Colonic mucosa (tissue), 4 donors: ENCODE data around the gene FTO. TPM values are rescaled to one million over a fixed set of nuclear protein-coding genes. Genes with fewer than 3 reads are reported as not detected.

ENCODE experiments used
- DNase-seq: peaks from one replicate; pipeline ENCODE4 v3.0.0-alpha.2; 2020
- H3K27ac ChIP-seq: fragments of 200-600 bp; one replicate; pipeline ENCODE4 v1.8.0; 2021
- H3K27me3 ChIP-seq: fragments of 200-600 bp; one replicate; pipeline ENCODE4 v1.8.0; 2021
- H3K36me3 ChIP-seq: fragments of 200-600 bp; one replicate; pipeline ENCODE4 v1.8.0; 2021
- H3K4me1 ChIP-seq: fragments of 200-600 bp; one replicate; pipeline ENCODE4 v1.8.0; 2021; ENCODE audit warnings: mild to moderate bottlenecking
- H3K4me3 ChIP-seq: fragments of 200-600 bp; one replicate; pipeline ENCODE4 v1.8.0; 2021
- H3K9ac ChIP-seq, 2 donors: one replicate each; pipeline ENCODE4 v1.7.0; 2013; ENCODE audit warnings: control low read depth in 2 of 2, low read depth in 2 of 2, low read length in 2 of 2
- H3K9me3 ChIP-seq: fragments of 200-600 bp; one replicate; pipeline ENCODE4 v1.8.0; 2021
- CTCF ChIP-seq: fragments of 200-600 bp; IDR thresholded peaks from one replicate; pipeline ENCODE4 v1.8.0; 2022; ENCODE audit warnings: antibody characterized with exemption, mild to moderate bottlenecking
- intact Hi-C: fragments of 100-400 bp; cut with DNase I; formaldehyde crosslinking; loops from one replicate; pipeline ENCODE4 v1.14.1; 2022
- total RNA-seq, 2 donors: library from RNA; stranded (reverse); fragmentation: NEBNext Ultra II Directional in 1 of 2; extraction: Animal tissue kit (Norgen Biotek cat#: 25700) in 1 of 2; gene quantifications; one replicate each; pipeline ENCODE4 v1.2.1, GENCODE V29; 2021
- donor health status: healthy.
- donor health status: DM: no; HTN: no; CAD: no.
- donor health status: DM: no; HTN: no; CAD: no.

Gene FTO
- total RNA-seq, 2 donors from 2014 or later, result 38.3 to 39.2 TPM

GRCh38 chr16:53964145-53964790 lies 260.3 kb downstream of the FTO start:
- Histone ChIP-seq H3K9ac (no peak overlapping the region), H3K9me3 (no peaks in the 10 kb centered on the region), H3K27me3 (no peaks in the 10 kb centered on the region), H3K36me3 (no peaks in the 10 kb centered on the region), H3K4me3 (no peak overlapping the region), H3K4me1 (no peaks in the 10 kb centered on the region), H3K27ac (no peak overlapping the region)
- TF ChIP-seq CTCF, result no peak
- intact Hi-C loops, result no loop called here
- DNase-seq, result no peak

GRCh38 chr16:53966821-53967571 lies 263.0 kb downstream of the FTO start:
- intact Hi-C loops, result no loop called here
- no peak overlapping the region for H3K9ac ChIP-seq
- H3K27me3 ChIP-seq, result no peaks in the 10 kb centered on the region
- DNase-seq, result no peak
- H3K4me1 ChIP-seq, result no peaks in the 10 kb centered on the region
- H3K36me3 ChIP-seq, result no peaks in the 10 kb centered on the region
- H3K9me3 ChIP-seq, result no peaks in the 10 kb centered on the region
- H3K4me3 ChIP-seq, result no peak overlapping the region
- no peak for TF ChIP-seq CTCF
- no peak overlapping the region for H3K27ac ChIP-seq

DNA sequence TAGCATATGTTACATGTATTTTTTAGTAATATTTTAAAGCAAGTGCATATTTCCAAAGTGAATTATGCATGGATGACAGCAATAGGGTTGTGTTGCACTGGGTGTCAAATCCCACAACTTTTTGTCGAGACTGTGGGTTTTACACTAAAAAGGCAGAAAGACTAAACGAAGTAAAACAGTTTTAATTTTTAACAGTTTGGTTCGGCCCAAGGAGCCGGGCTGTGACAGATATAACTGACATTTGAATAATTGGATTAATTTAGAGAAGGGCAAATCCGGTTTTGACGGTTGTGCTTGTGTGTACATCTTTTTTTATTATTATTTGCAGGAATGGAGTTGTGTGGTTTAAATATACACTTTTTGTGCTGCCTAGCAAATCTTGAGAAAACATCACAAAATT lies 263.6 kb downstream of the FTO start:
- no peak for DNase-seq
- no peak for TF ChIP-seq CTCF
- no peaks in the 10 kb centered on the region for H3K27me3 ChIP-seq
- H3K4me3 ChIP-seq, result no peak overlapping the region
- no peaks in the 10 kb centered on the region for H3K9me3 ChIP-seq
- H3K4me1 ChIP-seq, result no peaks in the 10 kb centered on the region
- no peak overlapping the region for H3K9ac ChIP-seq
- no peak overlapping the region for H3K27ac ChIP-seq
- intact Hi-C loops, result no loop called here
- no peaks in the 10 kb centered on the region for H3K36me3 ChIP-seq

- intact Hi-C loops, result no loop called here
- H3K9me3 ChIP-seq, result no peaks in the 10 kb centered on the region
- no peaks in the 10 kb centered on the region for H3K27me3 ChIP-seq
- H3K9ac ChIP-seq, result no peak overlapping the region
- H3K4me1 ChIP-seq, result no peaks in the 10 kb centered on the region
- no peaks in the 10 kb centered on the region for H3K36me3 ChIP-seq
- H3K27ac ChIP-seq, result no peak overlapping the region
- no peak for DNase-seq
- H3K4me3 ChIP-seq, result no peak overlapping the region
- no peak for TF ChIP-seq CTCF
These were observed 264.5 kb downstream of the FTO start for GRCh38 chr16:53968454-53968853.

GRCh38 chr16:53968896-53969295 lies 264.9 kb downstream of the FTO start:
- no peak for TF ChIP-seq CTCF
- no peaks in the 10 kb centered on the region for H3K4me1 ChIP-seq
- intact Hi-C loops, result no loop called here

More at GRCh38 chr16:53968896-53969295, 264.9 kb downstream of the FTO start:
- DNase-seq, result no peak
- no peaks in the 10 kb centered on the region for H3K27me3 ChIP-seq
- H3K4me3 ChIP-seq, result no peak overlapping the region
- no peak overlapping the region for H3K9ac ChIP-seq
- no peaks in the 10 kb centered on the region for H3K9me3 ChIP-seq
- H3K27ac ChIP-seq, result no peak overlapping the region
- H3K36me3 ChIP-seq, result no peaks in the 10 kb centered on the region
